GM12891 (cell line): ENCODE data around the gene FOXI2.

Source experiments
- DNase-seq: peaks from one replicate; pipeline ENCODE4 v3.0.0; 2011; ENCODE audit warnings: low spot score; ENCODE audit not compliant: insufficient read length
- FAIRE-seq: peaks from 2 replicates; lab custom pipeline; 2011; peaks lifted over from hg19 to GRCh38; lab: Jason Lieb, UNC
- PAX5 ChIP-seq: IDR thresholded peaks from 2 replicates; pipeline ENCODE4 v1.6.1; 2011; ENCODE audit warnings: low read length, moderate library complexity, mild to moderate bottlenecking; ENCODE audit not compliant: insufficient read depth, severe bottlenecking
- POLR2A ChIP-seq: IDR thresholded peaks from 2 replicates; pipeline ENCODE4 v1.6.1; 2011; ENCODE audit warnings: low read depth, low read length, control low read depth
- POLR2AphosphoS5 ChIP-seq: IDR thresholded peaks from 2 replicates; pipeline ENCODE4 v1.6.1; 2011; ENCODE audit warnings: low read depth, low read length, control low read depth
- POU2F2 ChIP-seq: IDR thresholded peaks from 2 replicates; pipeline ENCODE4 v1.6.1; 2011; ENCODE audit warnings: low read depth, mild to moderate bottlenecking, control low read depth, low read length, moderate library complexity
- SPI1 ChIP-seq: IDR thresholded peaks from 2 replicates; pipeline ENCODE4 v1.6.1; 2011; ENCODE audit warnings: low read depth, low read length, control low read depth
- TAF1 ChIP-seq: IDR thresholded peaks from 2 replicates; pipeline ENCODE4 v1.6.1; 2011; ENCODE audit warnings: low read depth, low read length, control low read depth

The FOXI2 gene

DNA sequence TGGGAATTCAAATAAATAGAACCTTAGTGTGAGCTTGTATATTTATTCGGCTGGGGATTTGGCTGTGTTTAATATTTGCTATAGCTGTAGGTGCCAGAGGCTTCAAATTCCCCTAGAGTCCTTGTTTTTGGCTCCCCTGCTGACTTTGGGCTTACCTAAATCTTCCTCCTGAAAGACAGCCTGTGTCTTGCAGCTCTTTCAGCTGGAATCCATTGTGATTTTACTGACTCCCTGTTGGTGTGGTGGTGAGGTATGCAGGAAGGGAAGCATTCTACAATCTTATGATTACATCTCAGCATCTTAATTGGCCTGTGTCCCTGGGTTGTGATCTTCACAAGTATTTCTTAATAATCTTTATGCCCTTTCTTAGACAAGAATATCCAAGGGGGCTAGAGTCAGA is 25.9 kb downstream of the FOXI2 start:
- DNase-seq: no peak
- FAIRE-seq: no peak
- TF ChIP-seq PAX5: no peak
- no peak for TF ChIP-seq SPI1
- TF ChIP-seq POU2F2: no peak
- no peak for TF ChIP-seq TAF1
- no peak for TF ChIP-seq POLR2A
- no peak for TF ChIP-seq POLR2AphosphoS5

DNA sequence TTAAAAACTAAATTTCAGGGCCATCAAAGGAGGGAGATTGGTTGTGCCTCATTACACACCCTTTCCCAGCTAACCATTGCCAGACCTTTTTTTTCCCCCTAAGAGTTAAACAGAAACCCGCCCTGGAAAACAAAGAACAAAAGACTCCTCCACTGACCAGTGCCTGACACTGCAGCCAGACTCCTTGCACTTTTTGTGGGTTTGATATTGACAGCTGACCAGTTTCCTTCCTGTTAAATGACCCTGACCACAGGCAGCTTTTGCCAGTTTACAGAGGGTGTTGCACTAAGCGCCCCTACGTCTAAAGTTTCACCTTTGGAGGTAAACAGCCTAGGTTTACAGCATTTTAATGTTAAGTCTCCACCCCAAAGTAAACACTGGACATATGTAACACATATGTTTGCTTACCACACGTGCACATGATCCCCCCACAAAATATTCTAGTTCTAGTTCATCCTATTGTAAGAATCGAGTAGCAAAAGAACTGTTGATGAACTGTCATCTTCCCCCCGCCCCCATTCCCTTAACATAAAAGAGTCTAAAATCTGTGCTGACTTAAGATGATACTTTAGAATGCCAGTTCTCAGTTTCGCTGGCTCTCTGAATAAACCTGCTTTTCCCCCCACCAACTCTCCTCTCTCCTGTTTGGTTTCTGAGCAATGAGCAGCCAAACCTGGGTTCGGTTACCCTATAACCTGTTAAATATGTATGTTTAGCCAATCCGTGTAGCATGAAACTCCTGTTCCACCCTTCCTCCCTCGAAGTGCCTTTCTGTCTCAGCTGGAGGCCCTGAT is 38.0 kb downstream of the FOXI2 start:
- DNase-seq: no peak
- TF ChIP-seq POLR2AphosphoS5 (no peak), SPI1 (no peak), PAX5 (no peak), POLR2A (no peak), POU2F2 (no peak), TAF1 (no peak)
- FAIRE-seq: no peak

DNA sequence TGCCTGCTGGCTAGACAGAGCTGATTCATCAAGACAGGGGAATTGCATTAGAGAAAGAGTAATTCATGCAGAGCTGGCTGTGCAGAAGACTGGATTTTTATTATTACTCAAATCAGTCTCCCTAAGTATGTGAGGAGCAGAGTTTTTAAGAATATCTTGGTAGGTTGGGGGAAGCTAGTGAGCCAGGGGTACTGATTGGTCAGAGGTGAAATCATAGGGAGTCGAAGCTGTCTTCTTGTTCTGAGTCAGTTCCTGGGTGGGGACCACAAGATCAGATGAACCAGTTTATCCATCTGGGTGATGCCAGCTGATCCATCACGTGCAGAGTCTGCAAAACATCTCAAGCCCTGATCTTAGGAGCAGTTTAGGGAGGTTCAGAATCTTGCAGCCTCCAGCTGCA is 39.8 kb downstream of the FOXI2 start:
- FAIRE-seq: no peak
- DNase-seq: no peak
- TF ChIP-seq PAX5 (no peak), SPI1 (no peak), POLR2AphosphoS5 (no peak), POU2F2 (no peak), POLR2A (no peak), TAF1 (no peak)

- FAIRE-seq: no peak
- TF ChIP-seq TAF1: no peak
- TF ChIP-seq POLR2A: no peak
- no peak for TF ChIP-seq POLR2AphosphoS5
- DNase-seq: no peak
These were observed 44.4 kb downstream of the FOXI2 start for GRCh38 chr10:127781412-127781811.

- DNase-seq (no peak), FAIRE-seq (no peak)
- no peak for TF ChIP-seq POLR2AphosphoS5
- TF ChIP-seq POU2F2: no peak
- no peak for TF ChIP-seq POLR2A
- TF ChIP-seq PAX5: no peak
- TF ChIP-seq TAF1: no peak
- TF ChIP-seq SPI1: no peak
These were observed 50.9 kb downstream of the FOXI2 start for GRCh38 chr10:127787873-127788272.

GRCh38 chr10:127790066-127790624 is 53.2 kb downstream of the FOXI2 start:
- DNase-seq (no peak), FAIRE-seq (no peak)
- TF ChIP-seq POLR2A (no peak), POU2F2 (no peak), POLR2AphosphoS5 (no peak), SPI1 (no peak), PAX5 (no peak), TAF1 (no peak)
